Activated naive CD8-positive, alpha-beta T cell treated with anti-CD3 and anti-CD28 coated beads for 36 hours (primary cell): ENCODE data around the gene SPRR5. TPM values are rescaled to one million over a fixed set of nuclear protein-coding genes. Genes with fewer than 3 reads are reported as not detected.

ENCODE experiments used
- DNase-seq: peaks from one replicate; pipeline ENCODE4 v3.0.0; 2021
- H3K27ac Mint-ChIP-seq: one replicate; pipeline ENCODE4 v1.8.0; 2022; ENCODE audit warnings: mild to moderate bottlenecking, moderate library complexity, mixed read lengths
- H3K27me3 Mint-ChIP-seq: one replicate; pipeline ENCODE4 v1.8.0; 2022; ENCODE audit warnings: mild to moderate bottlenecking, mixed read lengths
- H3K36me3 Mint-ChIP-seq: one replicate; pipeline ENCODE4 v1.8.0; 2021; ENCODE audit warnings: mild to moderate bottlenecking, mixed read lengths
- H3K4me1 Mint-ChIP-seq: one replicate; pipeline ENCODE4 v1.8.0; 2021; ENCODE audit warnings: mixed read lengths
- H3K4me3 Mint-ChIP-seq: one replicate; pipeline ENCODE4 v1.8.0; 2022; ENCODE audit warnings: mild to moderate bottlenecking, moderate library complexity, mixed read lengths
- H3K9me3 Mint-ChIP-seq: one replicate; pipeline ENCODE4 v1.8.0; 2022; ENCODE audit warnings: mixed read lengths
- total RNA-seq, 2 experiments: library from RNA; stranded (reverse); gene quantifications; one replicate each; pipeline ENCODE4 v1.2.3, GENCODE V29; 2021

The SPRR5 gene
- total RNA-seq, 2 experiments from 2014 or later, result not detected

GRCh38 chr1:152962876-152963415 is 15.9 kb downstream of the SPRR5 start:
- Mint-ChIP-seq H3K27me3 (peaks cover 3% of the 10 kb centered on the region), H3K4me3 (no peak overlapping the region), H3K4me1 (peaks cover 2% of the 10 kb centered on the region), H3K36me3 (no peaks in the 10 kb centered on the region), H3K27ac (no peak overlapping the region), H3K9me3 (no peaks in the 10 kb centered on the region)
- no peak for DNase-seq

DNA sequence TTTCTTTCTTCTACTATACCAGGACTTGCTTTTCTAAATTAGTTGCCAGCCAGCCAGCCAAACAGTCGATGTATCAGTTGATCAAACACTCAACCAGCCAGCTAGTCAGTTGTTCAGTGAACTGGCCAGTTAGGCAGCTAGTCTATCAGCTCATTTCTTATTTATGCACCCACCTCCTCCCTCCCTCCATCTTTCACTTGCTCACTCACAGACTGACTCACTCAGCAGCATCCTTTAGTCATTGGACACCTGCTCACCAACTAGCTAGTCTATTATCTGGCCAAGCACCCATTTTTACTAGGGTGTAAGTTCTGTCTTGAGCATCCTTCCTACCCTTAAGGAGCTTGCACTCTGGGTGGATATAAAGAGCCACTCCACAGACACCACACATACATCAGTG is 17.5 kb downstream of the SPRR5 start:
- H3K27ac Mint-ChIP-seq, result no peak overlapping the region
- no peak overlapping the region for H3K4me3 Mint-ChIP-seq
- no peaks in the 10 kb centered on the region for H3K27me3 Mint-ChIP-seq
- no peak for DNase-seq
- no peaks in the 10 kb centered on the region for H3K36me3 Mint-ChIP-seq
- H3K9me3 Mint-ChIP-seq, result no peaks in the 10 kb centered on the region
- H3K4me1 Mint-ChIP-seq, result peaks cover 2% of the 10 kb centered on the region

DNA sequence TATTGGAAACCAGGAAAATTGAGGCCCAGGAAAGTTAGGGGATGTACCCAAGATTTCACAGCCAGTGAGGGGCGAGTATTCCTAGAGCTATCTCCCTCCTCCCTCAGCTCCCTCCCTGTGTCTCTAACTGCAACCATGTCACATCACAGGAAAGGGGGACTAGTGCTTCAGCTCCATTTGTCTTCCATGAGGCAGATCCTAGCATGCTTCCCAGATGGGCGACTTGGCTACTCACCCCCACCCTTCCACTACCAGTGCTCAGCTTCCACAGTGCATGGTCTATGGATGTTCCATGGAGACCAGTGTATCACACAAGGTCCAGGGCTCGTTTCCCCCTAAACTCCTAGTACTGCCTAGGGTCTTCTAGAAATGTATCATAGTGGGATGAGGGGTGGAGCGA is 18.8 kb downstream of the SPRR5 start:
- no peaks in the 10 kb centered on the region for H3K27me3 Mint-ChIP-seq
- peaks cover 1% of the 10 kb centered on the region for H3K4me1 Mint-ChIP-seq
- no peak overlapping the region for H3K27ac Mint-ChIP-seq
- H3K9me3 Mint-ChIP-seq, result no peaks in the 10 kb centered on the region
- H3K36me3 Mint-ChIP-seq, result no peaks in the 10 kb centered on the region
- no peak overlapping the region for H3K4me3 Mint-ChIP-seq
- no peak for DNase-seq

GRCh38 chr1:152967201-152967600 is 20.2 kb downstream of the SPRR5 start:
- Mint-ChIP-seq H3K9me3 (no peaks in the 10 kb centered on the region), H3K27ac (no peak overlapping the region), H3K27me3 (no peaks in the 10 kb centered on the region), H3K36me3 (no peaks in the 10 kb centered on the region), H3K4me3 (no peak overlapping the region), H3K4me1 (no peaks in the 10 kb centered on the region)
- no peak for DNase-seq

GRCh38 chr1:152968248-152968647 is 21.2 kb downstream of the SPRR5 start:
- H3K36me3 Mint-ChIP-seq, result no peaks in the 10 kb centered on the region
- H3K27me3 Mint-ChIP-seq, result peaks cover 9% of the 10 kb centered on the region
- H3K27ac Mint-ChIP-seq, result no peak overlapping the region
- H3K4me3 Mint-ChIP-seq, result no peak overlapping the region
- no peak for DNase-seq
- H3K9me3 Mint-ChIP-seq, result no peaks in the 10 kb centered on the region
- H3K4me1 Mint-ChIP-seq, result no peaks in the 10 kb centered on the region

DNA sequence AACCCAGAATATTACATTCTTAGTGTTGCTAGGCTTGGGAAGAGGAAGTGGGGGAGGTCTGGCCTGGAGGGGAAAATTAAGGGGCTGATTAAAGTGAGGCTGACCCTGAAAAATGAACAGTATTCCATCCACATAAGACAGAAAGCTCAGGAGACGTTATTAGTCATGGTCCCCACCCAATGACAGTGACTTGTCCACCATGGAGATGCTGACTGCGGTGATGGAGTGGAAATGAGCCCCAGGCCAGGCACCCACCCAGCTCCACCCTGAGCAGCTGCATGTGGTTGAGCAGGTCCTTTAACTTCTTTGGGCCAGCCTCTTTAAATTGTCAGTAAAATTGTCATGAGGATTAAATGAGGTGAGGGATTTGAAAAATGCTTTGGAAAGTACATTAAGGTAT is 22.0 kb downstream of the SPRR5 start:
- Mint-ChIP-seq H3K9me3 (no peaks in the 10 kb centered on the region), H3K27ac (no peak overlapping the region), H3K36me3 (no peaks in the 10 kb centered on the region), H3K4me3 (peak overlapping the region; percentile 7), H3K4me1 (no peaks in the 10 kb centered on the region), H3K27me3 (peaks cover 15% of the 10 kb centered on the region)
- no peak for DNase-seq

- Mint-ChIP-seq H3K4me3 (no peak within 1 kb of the TSS), H3K4me1 (no peaks in the 10 kb centered on the region), H3K27ac (no peak within 1 kb of the TSS), H3K27me3 (peaks cover 15% of the 10 kb centered on the region), H3K36me3 (no peaks in the 10 kb centered on the region), H3K9me3 (no peaks in the 10 kb centered on the region)
- DNase-seq, result no peak
Observed at GRCh38 chr1:152970495-152970894, 23.5 kb downstream of the SPRR5 start, which contains the start of gene SPRR4. Gene SPRR4, plus strand, starts transcription at chr1:152970648. Its CDS starts 1,243 bp downstream, at chr1:152971891.

DNA sequence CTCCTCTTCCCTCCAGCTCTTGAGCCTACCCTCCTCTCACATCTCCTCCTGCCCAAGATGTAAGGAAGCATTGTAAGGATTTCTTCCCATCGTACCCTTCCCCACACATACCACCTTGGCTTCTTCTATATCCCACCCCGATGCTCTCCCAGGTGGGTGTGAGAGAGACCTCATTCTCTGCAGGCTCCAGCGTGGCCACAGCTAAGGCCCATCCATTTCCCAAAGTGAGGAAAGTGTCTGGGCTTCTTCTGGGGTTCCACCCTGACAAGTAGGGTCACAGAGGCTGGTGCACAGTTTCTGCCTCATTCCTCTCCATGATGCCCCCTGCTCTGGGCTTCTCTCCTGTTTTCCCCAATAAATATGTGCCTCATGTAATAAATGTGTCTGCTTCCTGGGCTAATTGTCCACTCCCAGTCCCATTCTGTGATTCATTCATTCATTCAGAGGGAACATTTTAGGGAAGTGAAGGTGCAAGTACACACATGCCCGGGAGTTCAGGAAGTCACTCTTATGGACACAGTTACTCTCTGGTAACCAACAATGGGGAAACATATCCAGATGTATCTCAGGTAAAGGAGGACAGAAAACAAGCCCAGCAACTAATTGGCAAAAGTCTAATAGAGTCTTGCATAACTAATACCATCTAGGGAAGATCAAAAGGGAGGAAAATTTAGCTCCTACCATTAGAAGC is 25.3 kb downstream of the SPRR5 start:
- H3K4me3 Mint-ChIP-seq, result no peak overlapping the region
- no peaks in the 10 kb centered on the region for H3K36me3 Mint-ChIP-seq
- no peaks in the 10 kb centered on the region for H3K9me3 Mint-ChIP-seq
- no peaks in the 10 kb centered on the region for H3K4me1 Mint-ChIP-seq
- peaks cover 18% of the 10 kb centered on the region for H3K27me3 Mint-ChIP-seq
- H3K27ac Mint-ChIP-seq, result no peak overlapping the region
- no peak for DNase-seq

- Mint-ChIP-seq H3K4me3 (no peak overlapping the region), H3K36me3 (no peaks in the 10 kb centered on the region), H3K27ac (no peak overlapping the region), H3K27me3 (peaks cover 29% of the 10 kb centered on the region), H3K4me1 (no peaks in the 10 kb centered on the region), H3K9me3 (no peaks in the 10 kb centered on the region)
- no peak for DNase-seq
Observed at GRCh38 chr1:152976688-152977087, 29.7 kb downstream of the SPRR5 start.

DNA sequence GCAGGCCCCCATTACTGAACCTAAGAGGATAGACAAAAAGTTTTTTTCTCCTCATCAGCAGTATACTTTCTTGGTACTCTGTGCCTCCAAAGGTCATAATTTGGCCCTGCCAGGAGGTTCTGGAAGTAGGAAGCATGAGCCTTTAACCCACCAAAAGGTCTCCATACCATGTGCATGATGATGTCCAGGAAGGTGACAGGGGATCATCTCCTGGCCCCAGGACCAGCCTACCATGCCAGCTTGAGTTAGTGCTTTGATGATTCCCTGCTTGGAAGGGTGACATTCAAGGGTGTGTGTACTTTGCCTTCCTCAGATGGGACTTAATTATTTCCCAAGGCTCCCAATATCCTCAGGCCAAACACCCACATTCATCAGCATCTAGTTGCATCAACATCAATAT is 30.6 kb downstream of the SPRR5 start:
- no peak for DNase-seq
- Mint-ChIP-seq H3K27me3 (peaks cover 28% of the 10 kb centered on the region), H3K4me3 (no peak overlapping the region), H3K9me3 (no peaks in the 10 kb centered on the region), H3K4me1 (no peaks in the 10 kb centered on the region), H3K27ac (no peak overlapping the region), H3K36me3 (no peaks in the 10 kb centered on the region)

- no peaks in the 10 kb centered on the region for H3K4me1 Mint-ChIP-seq
- no peaks in the 10 kb centered on the region for H3K9me3 Mint-ChIP-seq
- H3K4me3 Mint-ChIP-seq, result no peak overlapping the region
- peaks cover 25% of the 10 kb centered on the region for H3K27me3 Mint-ChIP-seq
- H3K36me3 Mint-ChIP-seq, result no peaks in the 10 kb centered on the region
- no peak overlapping the region for H3K27ac Mint-ChIP-seq
- DNase-seq, result no peak
Observed at GRCh38 chr1:152980676-152981075, 33.7 kb downstream of the SPRR5 start.

DNA sequence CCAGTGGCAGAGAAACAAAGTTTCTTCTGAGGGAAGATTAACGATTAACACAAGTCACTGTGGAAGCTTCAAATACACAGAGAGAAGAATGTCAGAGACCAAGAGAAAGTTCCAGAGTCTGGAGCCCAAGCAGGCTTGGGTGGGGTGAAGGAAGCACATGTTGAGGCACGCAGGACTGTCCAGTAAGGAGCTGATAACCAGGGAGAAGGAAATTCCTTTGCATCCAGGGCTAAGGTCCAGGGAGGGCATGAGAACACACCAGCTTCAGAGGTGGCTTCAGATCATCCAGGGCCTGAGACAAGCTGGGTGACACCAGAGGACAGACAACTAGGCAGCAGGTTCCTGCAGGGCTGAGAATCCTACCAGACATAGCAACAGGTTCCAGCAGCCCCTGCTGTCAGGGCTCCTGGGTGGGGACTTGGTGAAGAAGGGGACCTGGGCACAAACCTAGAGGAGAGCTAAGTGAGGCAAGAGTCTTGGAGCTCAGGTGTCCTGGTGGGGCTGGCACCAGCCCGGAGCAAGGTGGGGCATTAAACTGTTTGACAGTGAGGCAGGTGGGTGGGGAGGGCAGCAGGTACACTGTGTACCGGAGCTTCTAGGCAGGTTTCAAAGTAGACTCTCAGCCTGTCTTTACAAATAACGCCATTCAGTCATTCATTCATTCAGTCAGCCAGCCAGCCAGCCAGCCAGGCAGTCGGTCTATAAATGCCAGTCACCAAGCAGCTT is 34.3 kb downstream of the SPRR5 start:
- no peaks in the 10 kb centered on the region for H3K36me3 Mint-ChIP-seq
- H3K4me1 Mint-ChIP-seq, result no peaks in the 10 kb centered on the region

DNA sequence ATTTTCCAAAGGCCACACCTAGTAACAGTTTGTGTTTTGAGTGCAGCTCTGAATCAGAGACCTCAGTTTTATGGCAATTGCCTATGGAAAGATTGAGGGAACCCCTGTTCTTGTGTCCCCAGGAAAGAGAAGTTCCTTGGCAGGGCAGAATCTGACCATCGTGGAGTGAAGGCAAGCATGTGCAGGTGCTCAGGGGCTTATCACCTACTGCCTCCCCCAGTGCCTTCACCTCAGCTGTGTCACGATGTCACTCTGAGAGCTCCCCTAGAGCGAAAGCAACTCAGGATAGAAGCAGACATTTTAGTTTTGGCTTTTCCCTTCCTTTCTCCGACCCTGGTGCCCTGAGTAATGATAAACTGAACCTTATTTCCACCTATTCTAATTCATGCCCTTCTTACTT is 35.1 kb downstream of the SPRR5 start:
- H3K4me1 Mint-ChIP-seq, result no peaks in the 10 kb centered on the region
- H3K36me3 Mint-ChIP-seq, result no peaks in the 10 kb centered on the region
- no peak overlapping the region for H3K4me3 Mint-ChIP-seq
- H3K27ac Mint-ChIP-seq, result no peak overlapping the region
- H3K27me3 Mint-ChIP-seq, result peaks cover 27% of the 10 kb centered on the region
- no peak for DNase-seq
- H3K9me3 Mint-ChIP-seq, result no peaks in the 10 kb centered on the region

More for the DNA sequence above, 34.3 kb downstream of the SPRR5 start:
- no peak overlapping the region for H3K27ac Mint-ChIP-seq
- peaks cover 25% of the 10 kb centered on the region for H3K27me3 Mint-ChIP-seq
- no peak for DNase-seq
- H3K4me3 Mint-ChIP-seq, result no peak overlapping the region
- no peaks in the 10 kb centered on the region for H3K9me3 Mint-ChIP-seq

DNA sequence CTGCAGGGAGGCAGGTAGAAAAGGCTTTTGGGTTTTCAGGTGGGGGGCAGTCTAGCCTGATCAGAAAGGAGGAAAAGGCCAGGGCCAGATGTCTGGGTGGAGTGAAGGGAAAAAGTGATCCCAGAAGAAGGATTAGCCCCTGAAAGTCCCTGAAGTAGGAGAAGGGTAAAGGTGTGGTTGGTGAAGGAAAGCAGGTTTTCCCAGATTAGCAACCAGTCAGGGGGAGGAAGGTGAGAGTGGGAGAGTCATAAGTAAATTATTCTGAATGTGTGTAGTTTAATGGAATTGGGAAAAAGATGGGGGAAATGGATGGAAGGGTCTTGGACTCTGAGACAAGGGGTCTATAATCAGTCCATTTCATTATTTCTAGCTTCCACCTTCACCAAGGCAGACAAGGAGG is 36.2 kb downstream of the SPRR5 start:
- H3K36me3 Mint-ChIP-seq, result no peaks in the 10 kb centered on the region

GRCh38 chr1:152983743-152984142 is 36.7 kb downstream of the SPRR5 start, which contains the start of gene SPRR1A:
Gene SPRR1A, plus strand, starts transcription at chr1:152984081. Its CDS starts 1,150 bp downstream, at chr1:152985231.
- Mint-ChIP-seq H3K9me3 (no peaks in the 10 kb centered on the region), H3K4me1 (no peaks in the 10 kb centered on the region), H3K4me3 (no peak within 1 kb of the TSS), H3K27me3 (peaks cover 40% of the 10 kb centered on the region), H3K27ac (no peak within 1 kb of the TSS), H3K36me3 (no peaks in the 10 kb centered on the region)
- DNase-seq, result no peak

More for the DNA sequence above, 36.2 kb downstream of the SPRR5 start:
- Mint-ChIP-seq H3K4me1 (no peaks in the 10 kb centered on the region), H3K27ac (no peak overlapping the region), H3K9me3 (no peaks in the 10 kb centered on the region), H3K27me3 (peaks cover 35% of the 10 kb centered on the region), H3K4me3 (no peak overlapping the region)
- no peak for DNase-seq
